ENCODE data around the gene CNST. TPM values are rescaled to one million over a fixed set of nuclear protein-coding genes. Genes with fewer than 3 reads are reported as not detected.

Gene CNST
- total and polyA plus RNA-seq, 9 of the 15 experiments (the other 6 are each of a cell fraction or from before 2014, with no cell fraction given), result 17.0 to 55.3 (median 30.8) TPM

DNA sequence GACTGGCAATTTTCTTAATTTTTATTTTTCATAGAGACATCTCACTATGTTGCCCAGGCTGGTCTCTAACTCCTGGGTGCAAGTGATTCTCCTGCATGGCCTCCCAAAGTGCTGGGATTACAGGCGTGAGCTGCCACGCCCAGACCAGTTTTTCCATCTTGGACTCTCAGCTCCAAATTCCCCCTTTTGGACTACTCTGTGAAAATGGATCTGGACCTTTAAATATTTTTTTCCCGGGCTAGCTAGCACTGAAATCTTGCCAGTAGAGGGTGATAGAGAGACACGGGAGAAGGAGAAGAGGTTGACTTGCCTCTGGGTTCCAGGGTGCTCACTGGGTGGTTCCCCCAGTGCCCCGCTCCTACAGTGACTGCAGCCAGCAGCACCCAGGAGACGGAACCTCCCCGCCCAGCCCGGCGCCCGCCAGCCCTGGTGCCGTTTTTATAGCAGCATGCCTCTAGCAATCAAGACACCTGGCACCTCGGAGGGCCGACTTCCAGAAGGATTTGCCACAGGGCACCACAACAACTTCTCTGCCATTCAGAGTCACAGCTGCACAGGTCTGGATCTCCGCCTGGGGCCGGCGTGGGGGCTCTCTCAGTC is 123.3 kb downstream of the CNST start (continued):
- TF ChIP-seq, protein P1, sequence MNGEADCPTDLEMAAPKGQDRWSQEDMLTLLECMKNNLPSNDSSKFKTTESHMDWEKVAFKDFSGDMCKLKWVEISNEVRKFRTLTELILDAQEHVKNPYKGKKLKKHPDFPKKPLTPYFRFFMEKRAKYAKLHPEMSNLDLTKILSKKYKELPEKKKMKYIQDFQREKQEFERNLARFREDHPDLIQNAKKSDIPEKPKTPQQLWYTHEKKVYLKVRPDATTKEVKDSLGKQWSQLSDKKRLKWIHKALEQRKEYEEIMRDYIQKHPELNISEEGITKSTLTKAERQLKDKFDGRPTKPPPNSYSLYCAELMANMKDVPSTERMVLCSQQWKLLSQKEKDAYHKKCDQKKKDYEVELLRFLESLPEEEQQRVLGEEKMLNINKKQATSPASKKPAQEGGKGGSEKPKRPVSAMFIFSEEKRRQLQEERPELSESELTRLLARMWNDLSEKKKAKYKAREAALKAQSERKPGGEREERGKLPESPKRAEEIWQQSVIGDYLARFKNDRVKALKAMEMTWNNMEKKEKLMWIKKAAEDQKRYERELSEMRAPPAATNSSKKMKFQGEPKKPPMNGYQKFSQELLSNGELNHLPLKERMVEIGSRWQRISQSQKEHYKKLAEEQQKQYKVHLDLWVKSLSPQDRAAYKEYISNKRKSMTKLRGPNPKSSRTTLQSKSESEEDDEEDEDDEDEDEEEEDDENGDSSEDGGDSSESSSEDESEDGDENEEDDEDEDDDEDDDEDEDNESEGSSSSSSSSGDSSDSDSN (IDR thresholded peaks at IDR 0.05; ENCODE audit: borderline replicate concordance in 1 of 2, low read depth in 2 of 2, low read length in 2 of 2), result no peak
- peak; percentile 61 for TF ChIP-seq RB1 (IDR thresholded peaks at IDR 0.05; ENCODE audit: low read depth)
- TF ChIP-seq SMC3 (conservative IDR thresholded peaks at IDR 0.05; ENCODE audit: insufficient read depth, low read depth, low read length), result peak; percentile 52; the same call in 1 of the 2 replicates
- TF ChIP-seq MEF2D (tag; conservative IDR thresholded peaks at IDR 0.05; ENCODE audit: low read depth), result no peak
- peak; percentile 71; the same call in 1 of the 2 replicates for TF ChIP-seq XRCC5 (IDR thresholded peaks at IDR 0.05; ENCODE audit: low read depth, low read length)
- no peak for TF ChIP-seq PTBP1 (IDR thresholded peaks at IDR 0.05; ENCODE audit: low read depth, low read length)
- TF ChIP-seq, protein P2, sequence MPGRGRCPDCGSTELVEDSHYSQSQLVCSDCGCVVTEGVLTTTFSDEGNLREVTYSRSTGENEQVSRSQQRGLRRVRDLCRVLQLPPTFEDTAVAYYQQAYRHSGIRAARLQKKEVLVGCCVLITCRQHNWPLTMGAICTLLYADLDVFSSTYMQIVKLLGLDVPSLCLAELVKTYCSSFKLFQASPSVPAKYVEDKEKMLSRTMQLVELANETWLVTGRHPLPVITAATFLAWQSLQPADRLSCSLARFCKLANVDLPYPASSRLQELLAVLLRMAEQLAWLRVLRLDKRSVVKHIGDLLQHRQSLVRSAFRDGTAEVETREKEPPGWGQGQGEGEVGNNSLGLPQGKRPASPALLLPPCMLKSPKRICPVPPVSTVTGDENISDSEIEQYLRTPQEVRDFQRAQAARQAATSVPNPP (IDR thresholded peaks at IDR 0.05; ENCODE audit: borderline replicate concordance, insufficient read depth, insufficient read length), result no peak
- TF ChIP-seq, protein P3, sequence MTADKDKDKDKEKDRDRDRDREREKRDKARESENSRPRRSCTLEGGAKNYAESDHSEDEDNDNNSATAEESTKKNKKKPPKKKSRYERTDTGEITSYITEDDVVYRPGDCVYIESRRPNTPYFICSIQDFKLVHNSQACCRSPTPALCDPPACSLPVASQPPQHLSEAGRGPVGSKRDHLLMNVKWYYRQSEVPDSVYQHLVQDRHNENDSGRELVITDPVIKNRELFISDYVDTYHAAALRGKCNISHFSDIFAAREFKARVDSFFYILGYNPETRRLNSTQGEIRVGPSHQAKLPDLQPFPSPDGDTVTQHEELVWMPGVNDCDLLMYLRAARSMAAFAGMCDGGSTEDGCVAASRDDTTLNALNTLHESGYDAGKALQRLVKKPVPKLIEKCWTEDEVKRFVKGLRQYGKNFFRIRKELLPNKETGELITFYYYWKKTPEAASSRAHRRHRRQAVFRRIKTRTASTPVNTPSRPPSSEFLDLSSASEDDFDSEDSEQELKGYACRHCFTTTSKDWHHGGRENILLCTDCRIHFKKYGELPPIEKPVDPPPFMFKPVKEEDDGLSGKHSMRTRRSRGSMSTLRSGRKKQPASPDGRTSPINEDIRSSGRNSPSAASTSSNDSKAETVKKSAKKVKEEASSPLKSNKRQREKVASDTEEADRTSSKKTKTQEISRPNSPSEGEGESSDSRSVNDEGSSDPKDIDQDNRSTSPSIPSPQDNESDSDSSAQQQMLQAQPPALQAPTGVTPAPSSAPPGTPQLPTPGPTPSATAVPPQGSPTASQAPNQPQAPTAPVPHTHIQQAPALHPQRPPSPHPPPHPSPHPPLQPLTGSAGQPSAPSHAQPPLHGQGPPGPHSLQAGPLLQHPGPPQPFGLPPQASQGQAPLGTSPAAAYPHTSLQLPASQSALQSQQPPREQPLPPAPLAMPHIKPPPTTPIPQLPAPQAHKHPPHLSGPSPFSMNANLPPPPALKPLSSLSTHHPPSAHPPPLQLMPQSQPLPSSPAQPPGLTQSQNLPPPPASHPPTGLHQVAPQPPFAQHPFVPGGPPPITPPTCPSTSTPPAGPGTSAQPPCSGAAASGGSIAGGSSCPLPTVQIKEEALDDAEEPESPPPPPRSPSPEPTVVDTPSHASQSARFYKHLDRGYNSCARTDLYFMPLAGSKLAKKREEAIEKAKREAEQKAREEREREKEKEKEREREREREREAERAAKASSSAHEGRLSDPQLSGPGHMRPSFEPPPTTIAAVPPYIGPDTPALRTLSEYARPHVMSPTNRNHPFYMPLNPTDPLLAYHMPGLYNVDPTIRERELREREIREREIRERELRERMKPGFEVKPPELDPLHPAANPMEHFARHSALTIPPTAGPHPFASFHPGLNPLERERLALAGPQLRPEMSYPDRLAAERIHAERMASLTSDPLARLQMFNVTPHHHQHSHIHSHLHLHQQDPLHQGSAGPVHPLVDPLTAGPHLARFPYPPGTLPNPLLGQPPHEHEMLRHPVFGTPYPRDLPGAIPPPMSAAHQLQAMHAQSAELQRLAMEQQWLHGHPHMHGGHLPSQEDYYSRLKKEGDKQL (CRISPR knock-in tag; IDR thresholded peaks at IDR 0.05; ENCODE audit: borderline replicate concordance), result no peak
- TF ChIP-seq TGIF2 (CRISPR knock-in tag; IDR thresholded peaks at IDR 0.05), result no peak
- 0 out of 2 replicates have a peak, but pooled peaks have one; percentile 34 for TF ChIP-seq KLF16 (IDR thresholded peaks at IDR 0.05)
- peak; percentile 94 for TF ChIP-seq ZNF766 (CRISPR knock-in tag; conservative IDR thresholded peaks at IDR 0.05)
- TF ChIP-seq POU5F1 (IDR thresholded peaks at IDR 0.05; ENCODE audit: borderline replicate concordance, low read depth, low read length, partially characterized antibody), result no peak
- no peak for TF ChIP-seq RCOR1 (IDR thresholded peaks at IDR 0.05; ENCODE audit: borderline replicate concordance in 1 of 2, low read depth in 2 of 2, low read length in 2 of 2)

Data from K562 (cell line).